Left ventricle myocardium inferior (tissue), 1 donor: ENCODE results near the gene BAZ1A. TPM values are rescaled to one million over a fixed set of nuclear protein-coding genes. Genes with fewer than 3 reads are reported as not detected.

Source experiments
- DNase-seq: peaks from one replicate; pipeline ENCODE4 v3.0.0-alpha.2; 2020
- H3K27ac ChIP-seq: fragments of 200-600 bp; replicated peaks from 2 replicates; pipeline ENCODE4 v1.8.0; 2021
- H3K27me3 ChIP-seq: fragments of 200-600 bp; 2 replicates; pipeline ENCODE4 v1.8.0; 2021; ENCODE audit warnings: low read depth
- H3K36me3 ChIP-seq: fragments of 200-600 bp; 2 replicates; pipeline ENCODE4 v1.8.0; 2021
- H3K4me1 ChIP-seq: fragments of 200-600 bp; 2 replicates; pipeline ENCODE4 v1.8.0; 2021
- H3K4me3 ChIP-seq: fragments of 200-600 bp; 2 replicates; pipeline ENCODE4 v1.8.0; 2021; ENCODE audit warnings: mild to moderate bottlenecking, moderate library complexity
- H3K9me3 ChIP-seq: fragments of 200-600 bp; replicated peaks from 2 replicates; pipeline ENCODE4 v1.8.0; 2021
- CTCF ChIP-seq: fragments of 200-600 bp; IDR thresholded peaks from 2 replicates; pipeline ENCODE4 v1.8.0; 2021; ENCODE audit warnings: antibody characterized with exemption, mild to moderate bottlenecking, borderline replicate concordance
- intact Hi-C: fragments of 100-400 bp; cut with micrococcal nuclease; formaldehyde crosslinking; loops from one replicate; pipeline ENCODE4 v1.11.0; 2022
- total RNA-seq: library from RNA; stranded (reverse); fragmentation: NEBNext Ultra II Directional; extraction: Animal tissue kit (Norgen Biotek cat#: 25700); gene quantifications from one replicate; pipeline ENCODE4 v1.2.1, GENCODE V29; 2021
- donor health status: DM: no; HTN: yes; CAD: no; lungs with severe emphysema.

BAZ1A gene
- total RNA-seq, 1 donor from 2014 or later = 4.5 TPM

- Histone ChIP-seq H3K4me1 (no peaks in the 10 kb centered on the region), H3K9me3 (no peaks in the 10 kb centered on the region), H3K4me3 (no peak overlapping the region), H3K27ac (no peak overlapping the region), H3K27me3 (no peaks in the 10 kb centered on the region), H3K36me3 (no peaks in the 10 kb centered on the region)
- DNase-seq = no peak
- no peak for TF ChIP-seq CTCF
- intact Hi-C loops = no loop called here
Observed at GRCh38 chr14:34912182-34912581, 37.0 kb upstream of the BAZ1A start.

- intact Hi-C loops = no loop called here
- H3K4me3 ChIP-seq = no peak overlapping the region
- no peak for TF ChIP-seq CTCF
- H3K27me3 ChIP-seq = no peaks in the 10 kb centered on the region
- no peaks in the 10 kb centered on the region for H3K9me3 ChIP-seq
- H3K27ac ChIP-seq = no peak overlapping the region
- H3K36me3 ChIP-seq = no peaks in the 10 kb centered on the region
- no peak for DNase-seq
- H3K4me1 ChIP-seq = no peaks in the 10 kb centered on the region
Observed at GRCh38 chr14:34911209-34912150, 36.3 kb upstream of the BAZ1A start.

- no peaks in the 10 kb centered on the region for H3K4me1 ChIP-seq
- no peak for DNase-seq
- no peak overlapping the region for H3K27ac ChIP-seq
- TF ChIP-seq CTCF = no peak
- H3K9me3 ChIP-seq = no peaks in the 10 kb centered on the region
- no peaks in the 10 kb centered on the region for H3K27me3 ChIP-seq
- intact Hi-C loops = no loop called here
- no peak overlapping the region for H3K4me3 ChIP-seq
- H3K36me3 ChIP-seq = no peaks in the 10 kb centered on the region
Observed at GRCh38 chr14:34906287-34906686, 31.1 kb upstream of the BAZ1A start.

- TF ChIP-seq CTCF = no peak
- H3K9me3 ChIP-seq = no peaks in the 10 kb centered on the region
- H3K27me3 ChIP-seq = no peaks in the 10 kb centered on the region
- H3K4me3 ChIP-seq = no peak overlapping the region
- no peak overlapping the region for H3K27ac ChIP-seq
- H3K36me3 ChIP-seq = no peaks in the 10 kb centered on the region
- intact Hi-C loops = no loop called here
- no peaks in the 10 kb centered on the region for H3K4me1 ChIP-seq
- DNase-seq = no peak
Observed at GRCh38 chr14:34895277-34895676, 20.1 kb upstream of the BAZ1A start.

- Histone ChIP-seq H3K27me3 (no peaks in the 10 kb centered on the region), H3K27ac (no peak overlapping the region), H3K9me3 (no peaks in the 10 kb centered on the region), H3K4me1 (no peaks in the 10 kb centered on the region), H3K36me3 (no peaks in the 10 kb centered on the region), H3K4me3 (no peak overlapping the region)
- TF ChIP-seq CTCF = no peak
- intact Hi-C loops = no loop called here
- no peak for DNase-seq
Observed at GRCh38 chr14:34890937-34891336, 15.8 kb upstream of the BAZ1A start.
